Activated naive CD8-positive, alpha-beta T cell treated with anti-CD3 and anti-CD28 coated beads, Interleukin-2, amount 10 ng/mL, durations not matched to agents 7 days and 5 days (primary cell): ENCODE measurements around the gene FOXP4. TPM values are rescaled to one million over a fixed set of nuclear protein-coding genes. Genes with fewer than 3 reads are reported as not detected.

Source experiments
- ATAC-seq: fragments of 150-1000 bp; cut with Tn5 transposase; one replicate; pipeline ENCODE4 v1.10.0; 2021; ENCODE audit warnings: low read depth, moderate library complexity
- POLR2A ChIA-PET: fragments of 350-600 bp; sonication (Branson Sonifier 250); formaldehyde crosslinking; loops from one replicate; lab custom pipeline; 2021; ENCODE audit warnings: antibody characterized with exemption; lab: Charles Lee
- DNase-seq: peaks from one replicate; pipeline ENCODE4 v3.0.0; 2021
- H3K27ac Mint-ChIP-seq: one replicate; pipeline ENCODE4 v1.8.0; 2022; ENCODE audit warnings: mild to moderate bottlenecking, mixed read lengths
- H3K27me3 Mint-ChIP-seq: one replicate; pipeline ENCODE4 v1.8.0; 2022; ENCODE audit warnings: mild to moderate bottlenecking, moderate library complexity, mixed read lengths
- H3K36me3 Mint-ChIP-seq: one replicate; pipeline ENCODE4 v1.8.0; 2021; ENCODE audit warnings: mild to moderate bottlenecking, mixed read lengths
- H3K4me1 Mint-ChIP-seq: one replicate; pipeline ENCODE4 v1.8.0; 2021; ENCODE audit warnings: mixed read lengths
- H3K4me3 Mint-ChIP-seq: one replicate; pipeline ENCODE4 v1.8.0; 2022; ENCODE audit warnings: mild to moderate bottlenecking, moderate library complexity, mixed read lengths
- H3K9me3 Mint-ChIP-seq: one replicate; pipeline ENCODE4 v1.8.0; 2021; ENCODE audit warnings: mixed read lengths
- total RNA-seq, 2 experiments: library from RNA; stranded (reverse); gene quantifications; one replicate each; pipeline ENCODE4 v1.2.3, GENCODE V29; 2021

The FOXP4 gene
- total RNA-seq, 2 experiments from 2014 or later: 7.5 to 8.8 TPM

DNA sequence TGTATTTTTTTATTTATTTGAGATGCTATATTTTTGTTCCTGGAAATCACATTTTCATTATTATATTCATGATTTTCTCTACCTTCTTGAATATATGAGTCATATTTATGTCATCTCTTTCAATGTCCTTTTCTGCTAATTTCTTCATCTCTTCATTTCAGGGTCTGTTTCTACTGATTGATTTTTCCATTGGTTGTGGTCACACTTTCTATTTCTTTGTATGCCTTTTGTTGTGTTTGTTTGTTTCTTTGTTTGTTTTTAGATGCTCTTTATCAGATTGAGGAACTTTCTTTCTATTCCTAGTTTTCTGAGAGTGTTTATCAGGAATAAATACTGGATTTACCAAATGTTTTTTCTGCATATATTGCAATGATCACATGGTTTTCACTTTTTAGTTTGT is 75.2 kb downstream of the FOXP4 start:
- Mint-ChIP-seq H3K27me3 (peaks cover 23% of the 10 kb centered on the region), H3K27ac (no peak overlapping the region), H3K4me1 (peaks cover 9% of the 10 kb centered on the region), H3K9me3 (peaks cover 7% of the 10 kb centered on the region), H3K36me3 (no peaks in the 10 kb centered on the region), H3K4me3 (no peak overlapping the region)
- ATAC-seq (no peak), DNase-seq (no peak)
- POLR2A ChIA-PET: no interaction called here

DNA sequence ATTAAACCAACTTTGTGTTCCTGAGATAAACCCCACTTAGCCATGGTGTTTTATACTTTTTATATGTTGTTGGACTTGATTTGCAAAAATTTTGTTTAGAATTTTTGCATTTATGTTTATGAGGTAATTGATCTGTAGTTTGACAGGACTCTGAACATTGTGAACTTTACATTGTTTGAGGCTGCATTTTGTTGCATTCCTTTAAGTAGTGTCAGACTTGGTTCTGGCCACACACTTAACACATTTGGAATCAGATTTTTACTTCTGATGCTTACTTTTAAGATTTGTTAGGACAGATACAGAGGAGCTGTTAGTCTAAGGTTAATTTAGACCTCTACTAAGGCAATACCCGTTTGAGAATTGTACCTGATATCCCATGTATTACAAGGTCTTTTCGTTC is 75.6 kb downstream of the FOXP4 start:
- no peak overlapping the region for H3K27ac Mint-ChIP-seq
- no peak overlapping the region for H3K4me3 Mint-ChIP-seq
- ATAC-seq: no peak
- H3K9me3 Mint-ChIP-seq: peaks cover 7% of the 10 kb centered on the region
- peaks cover 9% of the 10 kb centered on the region for H3K4me1 Mint-ChIP-seq
- POLR2A ChIA-PET: no interaction called here
- DNase-seq: no peak
- no peaks in the 10 kb centered on the region for H3K36me3 Mint-ChIP-seq
- H3K27me3 Mint-ChIP-seq: peaks cover 23% of the 10 kb centered on the region

DNA sequence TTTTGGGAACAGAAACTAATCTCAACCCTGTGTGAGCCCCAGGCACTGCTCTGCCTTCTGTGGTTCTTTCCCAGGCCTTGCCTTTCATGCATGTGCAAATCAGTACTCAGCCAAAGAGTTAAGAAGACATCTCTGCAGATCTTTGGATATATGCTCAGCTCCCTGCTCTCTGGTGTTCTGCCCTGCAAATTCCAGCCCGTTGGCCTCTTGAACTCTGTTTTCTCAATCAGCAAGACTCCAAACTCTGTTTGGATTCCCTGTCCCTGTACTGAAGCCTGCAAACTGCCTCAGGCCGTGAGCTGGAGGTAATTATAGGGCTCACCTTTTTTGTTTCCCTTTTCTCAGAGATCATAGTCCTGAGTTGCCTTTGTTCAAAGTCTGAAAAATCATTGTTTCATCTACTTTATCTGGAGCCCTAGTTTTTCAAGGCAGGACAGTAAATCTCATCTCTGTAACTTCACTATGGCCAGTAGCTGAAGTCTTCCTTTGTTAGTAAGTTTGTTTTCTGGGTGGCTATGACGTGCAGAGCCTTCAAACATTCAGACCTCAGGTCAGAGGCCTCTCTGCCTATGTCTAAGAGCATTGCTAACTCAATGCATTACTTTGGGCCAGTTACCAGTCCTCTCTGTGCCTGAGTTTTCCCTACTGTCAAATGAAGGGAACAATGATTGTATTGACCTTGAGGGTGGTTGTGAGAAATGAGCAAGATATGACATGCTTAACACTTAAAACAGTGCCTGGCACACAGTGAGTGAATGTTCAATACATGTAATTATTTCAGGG is 76.2 kb downstream of the FOXP4 start:
- POLR2A ChIA-PET: no interaction called here
- Mint-ChIP-seq H3K27me3 (peaks cover 23% of the 10 kb centered on the region), H3K4me3 (no peak overlapping the region), H3K36me3 (no peaks in the 10 kb centered on the region), H3K27ac (no peak overlapping the region), H3K9me3 (peaks cover 7% of the 10 kb centered on the region), H3K4me1 (peaks cover 9% of the 10 kb centered on the region)
- no peak for ATAC-seq
- DNase-seq: no peak

DNA sequence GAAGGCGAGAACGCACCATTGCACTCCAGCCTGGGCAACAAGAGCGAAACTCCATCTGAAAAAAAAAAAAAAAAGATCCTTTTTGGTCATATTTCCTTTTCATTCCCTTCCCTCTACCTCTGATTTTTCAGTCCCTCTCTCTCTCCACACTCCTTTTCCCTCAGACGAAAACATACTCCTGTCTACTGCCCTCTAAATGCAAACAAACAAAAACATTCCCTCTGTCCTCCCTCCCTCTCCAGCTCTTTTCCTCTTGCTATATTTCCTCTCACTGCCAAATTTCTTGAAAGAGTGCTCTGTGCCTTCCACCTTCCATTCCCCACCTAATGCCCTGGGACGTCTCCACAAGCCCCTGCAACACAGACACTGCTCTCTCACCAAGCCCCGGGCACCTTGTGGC is 77.1 kb downstream of the FOXP4 start:
- POLR2A ChIA-PET: no interaction called here
- ATAC-seq: no peak
- Mint-ChIP-seq H3K27me3 (peaks cover 23% of the 10 kb centered on the region), H3K9me3 (peaks cover 7% of the 10 kb centered on the region), H3K4me1 (peaks cover 9% of the 10 kb centered on the region), H3K27ac (no peak overlapping the region), H3K36me3 (no peaks in the 10 kb centered on the region), H3K4me3 (no peak overlapping the region)
- no peak for DNase-seq

DNA sequence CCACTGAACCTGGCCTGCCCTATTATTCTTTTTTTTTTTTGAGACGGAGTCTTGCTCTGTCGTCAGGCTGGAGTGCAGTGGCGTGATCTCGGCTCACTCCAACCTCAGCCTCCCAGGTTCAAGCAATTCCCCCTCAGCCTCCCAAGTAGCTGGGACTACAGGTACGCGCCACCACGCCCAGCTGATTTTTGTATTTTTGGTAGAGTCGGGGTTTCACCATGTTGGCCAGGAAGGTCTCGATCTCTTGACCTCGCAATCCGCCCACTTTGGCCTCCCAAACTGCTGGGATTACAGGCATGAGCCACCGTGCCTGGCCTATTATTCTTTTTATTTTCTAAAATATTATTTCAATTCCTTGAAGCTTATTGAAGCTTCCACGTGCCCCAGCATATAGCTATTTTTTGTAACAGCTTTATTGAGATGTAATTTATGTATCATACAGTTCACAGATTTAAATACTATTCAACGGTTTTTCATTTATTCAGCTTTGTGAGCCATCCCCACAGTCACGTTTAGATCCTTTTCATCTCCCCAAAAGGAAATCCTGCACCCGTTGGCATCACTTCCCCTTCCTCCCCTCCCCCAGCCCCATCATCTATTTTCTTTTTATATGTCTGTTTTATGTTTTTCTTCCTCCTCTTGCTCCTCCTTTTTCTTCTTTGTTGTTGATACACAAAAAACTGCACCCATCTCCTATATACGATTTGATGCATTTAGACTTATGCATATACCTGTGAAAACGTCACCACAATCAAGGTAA is 78.6 kb downstream of the FOXP4 start:
- ATAC-seq: no peak
- Mint-ChIP-seq H3K36me3 (no peaks in the 10 kb centered on the region), H3K4me3 (peak overlapping the region; percentile 9), H3K27me3 (peaks cover 18% of the 10 kb centered on the region), H3K9me3 (peaks cover 7% of the 10 kb centered on the region), H3K27ac (no peak overlapping the region), H3K4me1 (peaks cover 9% of the 10 kb centered on the region)
- no peak for DNase-seq
- POLR2A ChIA-PET: no interaction called here

DNA sequence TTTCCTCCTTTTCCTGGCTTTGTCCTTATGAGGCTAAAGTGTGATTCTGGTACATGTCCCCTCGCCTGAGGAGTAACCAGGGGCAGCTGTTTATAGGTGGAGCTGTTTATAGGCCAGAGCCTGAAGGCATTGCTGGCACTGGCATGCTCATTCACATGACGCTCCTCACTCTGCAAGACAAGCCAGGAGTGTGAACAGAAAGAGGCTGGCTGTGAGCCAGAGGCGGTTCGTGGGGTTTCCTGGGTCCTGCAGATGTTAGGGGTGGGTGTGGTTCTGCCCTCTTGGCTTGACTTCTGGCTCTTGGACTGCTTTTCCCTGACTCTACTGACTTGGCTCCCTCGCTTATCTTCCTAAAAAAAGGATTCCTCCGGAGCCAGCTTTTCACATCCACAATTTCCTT is 79.3 kb downstream of the FOXP4 start:
- Mint-ChIP-seq H3K36me3 (no peaks in the 10 kb centered on the region), H3K27me3 (peaks cover 15% of the 10 kb centered on the region), H3K27ac (no peak overlapping the region), H3K4me3 (peak overlapping the region; percentile 9), H3K9me3 (peaks cover 7% of the 10 kb centered on the region), H3K4me1 (peaks cover 9% of the 10 kb centered on the region)
- no peak for DNase-seq
- no peak for ATAC-seq
- POLR2A ChIA-PET: no interaction called here

DNA sequence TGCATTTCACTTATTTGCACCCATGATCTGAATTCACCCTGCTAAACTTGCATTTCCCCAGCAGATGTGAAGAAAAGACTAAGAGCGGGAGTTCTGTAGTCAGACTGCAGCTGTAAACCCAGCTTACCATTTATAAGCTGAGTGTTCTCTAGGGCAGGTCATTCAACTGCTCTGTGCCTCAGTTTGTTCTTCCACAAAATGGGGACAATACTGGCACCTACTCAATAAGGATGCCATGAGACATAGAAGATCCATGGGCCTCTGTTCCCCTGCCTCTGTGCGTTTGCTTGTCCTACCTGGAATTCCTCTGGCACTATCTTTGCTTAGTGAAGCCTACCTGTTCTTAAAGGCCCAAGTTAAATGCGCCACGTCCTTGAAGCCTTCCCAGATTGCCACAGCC is 79.8 kb downstream of the FOXP4 start:
- Mint-ChIP-seq H3K9me3 (peaks cover 2% of the 10 kb centered on the region), H3K4me1 (peaks cover 9% of the 10 kb centered on the region), H3K4me3 (no peak overlapping the region), H3K27ac (no peak overlapping the region), H3K36me3 (no peaks in the 10 kb centered on the region), H3K27me3 (peaks cover 11% of the 10 kb centered on the region)
- POLR2A ChIA-PET: no interaction called here
- DNase-seq: no peak
- ATAC-seq: no peak

DNA sequence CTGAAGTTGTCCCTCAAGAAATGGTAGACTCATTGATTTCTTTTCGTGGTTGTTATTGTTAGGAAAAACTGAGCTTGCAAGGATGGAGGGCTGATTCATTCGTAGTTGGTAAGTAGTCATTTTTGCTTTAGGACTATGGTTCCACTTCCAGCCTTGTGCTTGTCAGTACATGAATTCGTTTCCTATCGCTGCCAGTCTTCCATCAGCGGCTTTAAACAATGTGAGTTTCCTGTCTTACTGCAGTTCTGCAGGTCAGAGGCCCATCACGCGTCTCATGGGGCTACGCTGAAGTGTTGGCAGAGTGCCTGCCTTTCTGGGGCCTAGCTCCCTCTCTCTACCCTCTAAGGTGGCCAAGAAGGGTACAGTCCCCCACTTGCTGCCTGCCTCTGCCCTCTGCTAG is 80.7 kb downstream of the FOXP4 start:
- H3K9me3 Mint-ChIP-seq: no peaks in the 10 kb centered on the region
- H3K27me3 Mint-ChIP-seq: peaks cover 11% of the 10 kb centered on the region
- POLR2A ChIA-PET: no interaction called here
- no peak overlapping the region for H3K4me3 Mint-ChIP-seq
- no peaks in the 10 kb centered on the region for H3K36me3 Mint-ChIP-seq
- no peak overlapping the region for H3K27ac Mint-ChIP-seq
- DNase-seq: no peak
- H3K4me1 Mint-ChIP-seq: peaks cover 9% of the 10 kb centered on the region
- no peak for ATAC-seq

DNA sequence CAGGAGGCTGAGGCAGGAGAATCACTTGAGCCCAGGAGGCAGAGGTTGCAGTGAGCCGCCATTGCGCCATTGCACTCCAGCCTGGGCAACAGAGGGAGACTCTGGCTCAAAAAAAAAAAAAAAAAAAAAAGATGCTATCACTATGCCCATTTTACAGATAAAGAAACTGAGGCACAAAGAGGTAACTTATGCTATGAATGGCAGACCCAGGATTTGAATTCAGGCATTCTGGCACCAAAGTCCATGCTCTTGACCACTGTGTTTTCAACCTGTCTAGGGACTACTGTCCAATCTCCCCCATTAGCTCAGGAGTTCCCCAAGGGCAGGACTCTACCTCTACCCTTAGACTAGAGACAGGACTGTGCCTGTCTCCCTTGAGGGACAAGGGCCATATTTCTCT is 82.9 kb downstream of the FOXP4 start:
- Mint-ChIP-seq H3K36me3 (no peaks in the 10 kb centered on the region), H3K27ac (no peak overlapping the region), H3K27me3 (peaks cover 8% of the 10 kb centered on the region), H3K4me1 (peaks cover 9% of the 10 kb centered on the region), H3K9me3 (no peaks in the 10 kb centered on the region), H3K4me3 (no peak overlapping the region)
- ATAC-seq: no peak
- DNase-seq: no peak
- POLR2A ChIA-PET: no interaction called here

DNA sequence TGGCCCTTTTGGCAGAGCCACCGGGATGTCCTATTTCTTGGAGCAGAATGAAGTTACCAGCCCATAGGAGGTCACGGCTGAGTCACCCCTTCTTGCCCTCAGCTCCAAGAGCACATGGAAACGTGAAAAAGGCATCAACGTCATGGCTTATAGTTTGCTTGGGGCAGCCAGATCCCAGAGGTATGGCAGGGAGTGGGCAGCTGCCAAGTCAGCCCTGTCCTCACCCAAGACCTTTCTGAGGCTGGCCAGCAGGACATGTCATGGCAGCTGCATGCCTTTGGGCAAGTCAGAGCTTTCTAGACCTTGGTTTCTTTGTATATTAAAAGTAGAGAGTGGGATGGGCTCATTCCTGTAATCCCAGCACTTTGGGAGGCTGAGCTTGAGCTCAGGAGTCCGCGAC is 83.9 kb downstream of the FOXP4 start:
- no peaks in the 10 kb centered on the region for H3K9me3 Mint-ChIP-seq
- H3K27ac Mint-ChIP-seq: no peak overlapping the region
- H3K27me3 Mint-ChIP-seq: peaks cover 14% of the 10 kb centered on the region
- H3K4me3 Mint-ChIP-seq: no peak overlapping the region
- POLR2A ChIA-PET: no interaction called here
- H3K36me3 Mint-ChIP-seq: no peaks in the 10 kb centered on the region
- H3K4me1 Mint-ChIP-seq: peaks cover 7% of the 10 kb centered on the region
- DNase-seq (no peak), ATAC-seq (no peak)

DNA sequence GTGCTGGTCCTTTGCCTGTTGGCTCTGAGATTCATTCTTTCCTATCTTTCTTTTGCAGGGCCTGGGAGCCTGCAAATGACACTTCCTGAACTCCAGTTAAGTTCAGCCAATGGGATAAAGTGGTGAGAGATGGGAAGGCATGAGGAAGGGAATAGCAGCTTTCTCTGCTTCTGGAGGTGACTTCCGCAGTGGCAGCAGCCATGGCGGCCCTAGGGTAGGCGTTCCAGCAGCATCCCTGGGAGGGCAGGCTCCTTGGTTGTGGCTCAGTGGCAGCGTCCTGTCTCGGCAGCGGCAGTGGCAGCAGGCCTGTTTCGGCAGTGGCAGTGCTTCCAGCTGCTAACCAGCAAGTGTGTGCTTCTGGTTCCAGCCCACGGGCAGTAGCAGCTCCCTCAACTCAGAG is 84.8 kb downstream of the FOXP4 start:
- Mint-ChIP-seq H3K9me3 (no peaks in the 10 kb centered on the region), H3K27ac (no peak overlapping the region), H3K36me3 (no peaks in the 10 kb centered on the region), H3K27me3 (peaks cover 22% of the 10 kb centered on the region), H3K4me1 (no peaks in the 10 kb centered on the region), H3K4me3 (no peak overlapping the region)
- no peak for ATAC-seq
- POLR2A ChIA-PET: no interaction called here
- no peak for DNase-seq

DNA sequence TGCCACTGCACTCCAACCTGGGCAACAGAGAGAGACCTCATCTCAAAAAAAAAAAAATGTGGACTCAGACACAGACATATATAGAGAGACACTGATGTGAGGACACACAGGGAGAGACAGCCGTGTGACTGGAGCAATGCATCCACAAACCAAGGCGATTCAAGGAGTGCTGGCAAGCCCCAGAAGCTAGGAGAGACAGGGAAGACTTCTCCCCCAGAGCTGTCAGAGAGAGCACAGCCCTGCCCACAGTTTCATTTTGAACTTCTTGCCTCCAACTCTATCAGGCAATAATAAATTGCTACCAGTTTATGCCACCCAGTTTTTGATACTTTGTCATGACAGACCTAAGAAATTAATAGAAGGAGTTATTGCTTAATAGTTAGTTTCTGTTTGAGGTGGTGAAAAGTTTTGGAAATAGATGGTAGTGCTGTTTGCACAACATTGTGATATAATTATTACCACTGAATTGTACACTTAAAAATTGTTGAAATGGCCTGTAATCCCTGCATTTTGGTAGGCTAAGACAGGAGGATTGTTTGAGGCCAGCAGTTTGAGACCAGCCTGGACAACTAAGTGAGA is 87.0 kb downstream of the FOXP4 start:
- H3K27me3 Mint-ChIP-seq: peaks cover 38% of the 10 kb centered on the region
- no peaks in the 10 kb centered on the region for H3K36me3 Mint-ChIP-seq
- no peak overlapping the region for H3K27ac Mint-ChIP-seq
- POLR2A ChIA-PET: no interaction called here
- peaks cover 4% of the 10 kb centered on the region for H3K4me1 Mint-ChIP-seq
- H3K9me3 Mint-ChIP-seq: no peaks in the 10 kb centered on the region
- no peak overlapping the region for H3K4me3 Mint-ChIP-seq
- ATAC-seq (no peak), DNase-seq (no peak)

DNA sequence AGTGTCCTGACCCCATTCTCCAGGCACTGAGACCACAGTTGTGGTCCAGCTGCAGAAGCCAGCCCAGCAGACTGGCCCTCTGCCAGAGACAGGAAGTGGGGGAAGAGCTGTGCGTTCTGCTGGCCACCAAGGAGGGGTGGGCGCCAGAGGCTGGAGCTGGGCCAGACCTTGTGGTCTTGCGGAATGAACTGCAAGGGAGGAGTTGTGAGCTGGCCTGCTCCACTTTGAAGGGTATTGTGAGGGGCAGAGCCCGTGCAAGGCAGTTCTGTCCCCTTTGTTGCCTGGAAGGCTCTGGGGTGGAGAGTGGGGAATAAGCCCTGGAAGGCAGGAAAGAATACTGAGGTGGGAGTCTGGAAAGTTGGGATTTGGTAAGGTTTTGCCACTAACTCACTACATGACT is 88.5 kb downstream of the FOXP4 start:
- Mint-ChIP-seq H3K27me3 (peaks cover 51% of the 10 kb centered on the region), H3K27ac (no peak overlapping the region), H3K4me1 (peaks cover 4% of the 10 kb centered on the region), H3K36me3 (no peaks in the 10 kb centered on the region), H3K4me3 (no peak overlapping the region), H3K9me3 (no peaks in the 10 kb centered on the region)
- DNase-seq: no peak
- POLR2A ChIA-PET: no interaction called here
- ATAC-seq: no peak

DNA sequence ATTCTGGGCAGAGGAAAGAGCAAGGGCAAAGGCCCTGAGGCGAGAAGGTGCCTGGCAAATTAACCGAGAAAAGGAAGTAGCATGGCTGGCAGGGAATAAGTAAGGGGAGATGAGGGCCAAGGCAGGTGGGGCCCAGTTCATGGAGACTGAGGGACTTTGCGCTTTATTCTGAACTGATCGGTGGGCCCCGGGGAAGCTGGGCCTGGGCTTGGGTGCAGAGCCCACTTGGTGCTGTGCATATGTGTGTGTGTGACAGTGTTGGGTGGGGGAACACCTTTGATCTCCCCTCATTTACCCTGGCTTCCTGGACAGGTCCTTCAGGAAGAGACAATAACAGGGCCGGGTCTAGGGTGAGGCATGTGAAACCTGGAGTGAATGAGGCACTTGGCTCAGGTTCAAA is 89.2 kb downstream of the FOXP4 start:
- POLR2A ChIA-PET: no interaction called here
- Mint-ChIP-seq H3K9me3 (no peaks in the 10 kb centered on the region), H3K4me3 (no peak overlapping the region), H3K4me1 (peaks cover 4% of the 10 kb centered on the region), H3K27ac (no peak overlapping the region), H3K36me3 (no peaks in the 10 kb centered on the region), H3K27me3 (peaks cover 58% of the 10 kb centered on the region)
- ATAC-seq (no peak), DNase-seq (no peak)
